Measurements from ENCODE around the gene CCDC74B.
"Not testable (repeated sequence)": the region's sequence is repeated elsewhere in the genome, so short reads cannot be mapped to it uniquely, and the experiment has no call there.

Gene CCDC74B

GRCh38 chr2:130181325-130181879 is 36.5 kb upstream of the CCDC74B start, which contains the start of gene SMPD4:
Gene SMPD4 (minus strand): TSS chr2:130181602. CDS start chr2:130176592, 5,010 bp downstream.
- TF ChIP-seq POLR2A (IDR thresholded peaks at IDR 0.05; ENCODE audit: low read length): peak; percentile 62
- no peak for TF ChIP-seq GATA1 (IDR thresholded peaks at IDR 0.05; ENCODE audit: low read depth, low read length)
- DNase-seq: peak; percentile 96 to 98

- peak; percentile 46 to 56 for DNase-seq
Observed at GRCh38 chr2:130180404-130181324, 35.8 kb upstream of the CCDC74B start.

DNA sequence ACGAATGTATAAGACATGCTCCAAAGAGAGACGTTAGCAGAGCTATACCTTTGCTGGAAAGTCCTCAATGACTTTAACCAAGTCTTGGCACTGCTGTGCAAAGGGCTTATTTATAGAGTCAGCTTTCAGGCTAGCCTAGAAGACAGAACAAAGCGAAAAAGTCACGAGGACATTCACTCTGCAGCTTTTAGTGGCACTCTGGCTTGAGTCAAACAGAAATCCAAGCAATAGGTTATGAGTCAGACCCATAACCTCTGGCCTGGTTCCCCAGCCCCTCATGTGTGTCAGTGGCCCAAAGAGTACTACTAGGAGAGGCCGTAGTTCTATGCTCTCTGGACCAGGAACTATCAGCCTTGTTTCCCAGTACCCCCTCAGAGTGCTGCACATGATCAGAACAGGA is 30.0 kb upstream of the CCDC74B start:
- not testable (repeated sequence) for DNase-seq

GRCh38 chr2:130169896-130170295 is 25.0 kb upstream of the CCDC74B start:
- no peak for TF ChIP-seq GATA1 (IDR thresholded peaks at IDR 0.05; ENCODE audit: low read depth, low read length)
- no peak for TF ChIP-seq POLR2A (IDR thresholded peaks at IDR 0.05; ENCODE audit: low read length)
- no peak for DNase-seq

DNA sequence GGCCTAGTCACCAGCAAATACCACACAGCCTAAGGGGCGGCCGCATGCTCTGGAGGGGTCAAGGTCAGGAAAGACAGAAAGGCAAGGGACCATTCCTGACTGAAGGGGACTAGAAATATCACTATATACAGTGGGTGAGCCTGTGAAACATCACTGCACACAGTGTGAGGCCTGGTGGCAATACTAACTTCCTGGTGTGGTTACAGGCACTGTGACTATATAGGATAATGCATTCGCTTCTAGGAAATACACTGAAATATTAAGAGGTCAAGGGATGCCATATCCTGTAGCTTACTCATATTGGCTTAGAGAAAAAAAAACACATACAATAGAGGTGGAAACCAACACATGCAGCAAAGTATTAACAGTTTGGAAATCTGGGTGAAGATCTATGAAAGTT is 24.3 kb upstream of the CCDC74B start:
- not testable (repeated sequence) for DNase-seq

GRCh38 chr2:130166611-130167010 is 21.7 kb upstream of the CCDC74B start:
- DNase-seq: not testable (repeated sequence)

- DNase-seq: no peak
- TF ChIP-seq POLR2A (IDR thresholded peaks at IDR 0.05; ENCODE audit: low read length) (no peak), GATA1 (IDR thresholded peaks at IDR 0.05; ENCODE audit: low read depth, low read length) (no peak)
Observed at GRCh38 chr2:130165293-130166016, 20.5 kb upstream of the CCDC74B start.

GRCh38 chr2:130162968-130163367 is 18.1 kb upstream of the CCDC74B start:
- DNase-seq: no peak
- TF ChIP-seq GATA1 (IDR thresholded peaks at IDR 0.05; ENCODE audit: low read depth, low read length) (no peak), POLR2A (IDR thresholded peaks at IDR 0.05; ENCODE audit: low read length) (no peak)

DNA sequence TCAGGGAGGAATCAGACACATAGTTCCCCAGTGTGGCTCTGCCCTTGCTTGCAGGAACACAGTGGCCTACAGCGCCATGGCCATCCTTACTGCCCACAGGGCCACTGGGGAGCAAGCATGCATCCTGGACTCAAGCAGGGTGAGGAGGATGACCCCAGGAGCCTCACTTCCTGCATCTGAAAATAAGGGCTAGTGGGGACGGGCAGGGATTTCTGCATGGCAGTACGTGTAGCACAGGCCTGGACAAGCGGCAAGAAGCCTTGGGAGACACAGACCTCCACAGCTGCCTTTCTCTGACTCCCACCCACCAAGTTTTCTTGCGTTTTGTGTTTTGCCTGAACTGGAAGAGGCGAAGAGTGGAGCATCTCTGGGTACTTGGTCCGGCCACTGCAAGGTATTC is 17.6 kb upstream of the CCDC74B start:
- not testable (repeated sequence) for DNase-seq

- peak; percentile 30 to 49 for DNase-seq
Observed at GRCh38 chr2:130160838-130161705, 16.2 kb upstream of the CCDC74B start.

DNA sequence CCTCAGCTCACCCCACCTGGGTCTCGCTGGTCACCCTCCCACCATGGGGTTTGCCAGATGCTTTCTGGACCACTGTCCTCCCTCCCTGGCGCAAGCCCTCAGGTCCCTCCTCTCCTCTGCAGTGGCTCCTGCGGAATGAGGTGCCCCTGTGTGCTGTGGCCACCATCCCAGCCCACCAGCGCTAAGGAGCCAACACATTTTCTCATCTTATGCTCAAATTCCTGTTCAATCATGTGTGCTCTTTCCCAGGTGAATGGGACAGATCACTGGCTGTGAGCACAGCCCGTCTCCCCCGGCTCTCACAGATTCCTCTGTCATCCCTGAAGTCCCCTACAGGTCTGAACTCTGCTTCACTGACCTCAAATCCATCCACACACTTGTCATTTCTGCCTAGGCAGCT is 15.2 kb upstream of the CCDC74B start:
- DNase-seq: no peak
- TF ChIP-seq GATA1 (IDR thresholded peaks at IDR 0.05; ENCODE audit: low read depth, low read length) (no peak), POLR2A (IDR thresholded peaks at IDR 0.05; ENCODE audit: low read length) (no peak)

DNA sequence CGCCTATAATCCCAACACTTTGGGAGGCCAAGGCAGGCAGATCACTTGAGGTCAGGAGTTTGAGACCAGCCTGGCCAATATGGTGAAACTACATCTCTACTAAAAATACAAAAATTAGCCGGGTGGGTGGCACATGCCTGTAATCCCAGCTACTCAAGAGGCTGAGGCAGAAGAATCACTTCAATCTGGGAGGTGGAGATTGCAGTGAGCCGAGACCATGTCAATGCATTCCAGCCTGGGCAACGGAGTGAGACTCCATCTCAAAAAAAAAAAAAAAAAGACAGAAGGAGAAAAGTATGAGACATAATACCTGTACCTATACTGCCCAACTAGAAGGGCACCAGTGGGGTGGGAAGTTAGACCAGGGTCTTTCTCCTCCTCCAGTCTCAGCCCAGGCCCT is 14.5 kb upstream of the CCDC74B start:
- DNase-seq: not testable (repeated sequence)

- no peak for DNase-seq
- no peak for TF ChIP-seq GATA1 (IDR thresholded peaks at IDR 0.05; ENCODE audit: low read depth, low read length)
- no peak for TF ChIP-seq POLR2A (IDR thresholded peaks at IDR 0.05; ENCODE audit: low read length)
Observed at GRCh38 chr2:130158631-130159030, 13.7 kb upstream of the CCDC74B start.

DNA sequence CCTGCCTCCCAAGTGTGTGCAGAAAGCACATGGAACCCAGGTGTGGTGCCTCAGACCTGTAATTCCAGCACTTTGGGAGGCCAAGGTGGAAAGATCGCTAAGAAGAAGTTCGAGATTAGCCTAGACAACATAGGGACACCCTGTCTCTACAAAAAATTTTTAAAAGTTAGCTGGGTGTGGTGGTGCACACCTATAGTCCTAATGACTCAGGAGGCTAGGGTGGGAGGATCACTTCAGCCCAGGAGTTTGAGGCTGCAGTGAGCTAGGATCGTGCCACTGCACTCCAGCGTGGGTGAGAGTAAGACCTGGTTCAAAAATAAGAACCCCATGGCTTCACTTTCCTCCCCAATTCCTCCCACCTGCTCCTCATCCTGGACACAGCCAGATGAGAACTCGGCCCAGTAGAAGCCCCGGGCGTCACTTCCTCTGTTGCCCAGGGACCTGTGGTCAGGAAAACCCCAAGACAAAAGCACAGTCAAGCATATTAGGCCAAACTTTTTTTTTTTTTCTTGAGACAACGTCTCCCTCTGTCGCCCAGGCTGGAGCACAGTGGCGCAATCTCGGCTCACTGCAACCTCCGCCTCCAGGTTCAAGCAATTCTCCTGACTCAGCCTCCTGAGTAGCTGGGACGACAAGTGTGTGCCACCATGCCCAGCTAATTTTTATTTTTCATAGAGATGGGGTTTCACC is 13.1 kb upstream of the CCDC74B start:
- not testable (repeated sequence) for DNase-seq

GRCh38 chr2:130157354-130157753 is 12.4 kb upstream of the CCDC74B start:
- not testable (repeated sequence) for DNase-seq

Measured in erythroblast (primary cell).